Measurements from ENCODE around the gene SLC25A15.

Gene SLC25A15

GRCh38 chr13:40789275-40790153 is at the start of gene SLC25A15:
Gene SLC25A15, plus strand, starts transcription at chr13:40789611. Its CDS starts 3,616 bp downstream, at chr13:40793227.
- H3K9ac ChIP-seq (ENCODE audit: low read length), result peak within 1 kb of the TSS; percentile 89
- peak within 1 kb of the TSS; percentile 87 for H3K4me2 ChIP-seq (ENCODE audit: low read length)
- no peaks in the 10 kb centered on the region for H3K27me3 ChIP-seq (ENCODE audit: low read depth, low read length)
- H3K36me3 ChIP-seq (replicated peaks; ENCODE audit: low read depth, low read length), result peaks cover 3% of the 10 kb centered on the region
- no peaks in the 10 kb centered on the region for H3K9me3 ChIP-seq (ENCODE audit: insufficient read depth, low read length)
- H3K4me1 ChIP-seq (ENCODE audit: low read length), result 0 out of 2 replicates have a peak, but pooled peaks cover 4% of the 10 kb centered on the region
- peak within 1 kb of the TSS; percentile 61 for H2AFZ ChIP-seq (ENCODE audit: low read depth, low read length)
- peak within 1 kb of the TSS; percentile 30; the same call in 1 of the 2 replicates for H3K27ac ChIP-seq (ENCODE audit: low read length)
- no peaks in the 10 kb centered on the region for H4K20me1 ChIP-seq (ENCODE audit: insufficient read depth, low read length)
- no peak for TF ChIP-seq EZH2phosphoT487 (IDR thresholded peaks at IDR 0.05; ENCODE audit: low read depth)
- TF ChIP-seq CTCF (IDR thresholded peaks at IDR 0.05; ENCODE audit: low read depth, low read length), result peak; percentile 35
- H3K79me2 ChIP-seq (ENCODE audit: low read length), result peaks cover 3% of the 10 kb centered on the region; the same call in 1 of the 2 replicates
- H3K4me3 ChIP-seq (ENCODE audit: low read length), result peak within 1 kb of the TSS; percentile 86

GRCh38 chr13:40749327-40749726 is 40.1 kb upstream of the SLC25A15 start:
- no peaks in the 10 kb centered on the region for H3K9me3 ChIP-seq (ENCODE audit: insufficient read depth, low read length)
- H3K79me2 ChIP-seq (ENCODE audit: low read length), result no peaks in the 10 kb centered on the region
- no peaks in the 10 kb centered on the region for H4K20me1 ChIP-seq (ENCODE audit: insufficient read depth, low read length)
- H3K9ac ChIP-seq (ENCODE audit: low read length), result no peak overlapping the region
- no peak overlapping the region for H3K4me2 ChIP-seq (ENCODE audit: low read length)
- no peaks in the 10 kb centered on the region for H3K27me3 ChIP-seq (ENCODE audit: low read depth, low read length)
- H3K4me3 ChIP-seq (ENCODE audit: low read length), result no peak overlapping the region
- H3K27ac ChIP-seq (ENCODE audit: low read length), result no peak overlapping the region
- H2AFZ ChIP-seq (ENCODE audit: low read depth, low read length), result no peak overlapping the region
- H3K4me1 ChIP-seq (ENCODE audit: low read length), result no peaks in the 10 kb centered on the region
- peaks cover 25% of the 10 kb centered on the region for H3K36me3 ChIP-seq (replicated peaks; ENCODE audit: low read depth, low read length)
- TF ChIP-seq EZH2phosphoT487 (IDR thresholded peaks at IDR 0.05; ENCODE audit: low read depth) (no peak), CTCF (IDR thresholded peaks at IDR 0.05; ENCODE audit: low read depth, low read length) (peak; percentile 5; the same call in 1 of the 2 replicates)

- H3K4me2 ChIP-seq (ENCODE audit: low read length), result peak overlapping the region; percentile 75
- no peak for TF ChIP-seq CTCF (IDR thresholded peaks at IDR 0.05; ENCODE audit: low read depth, low read length)
- no peak for TF ChIP-seq EZH2phosphoT487 (IDR thresholded peaks at IDR 0.05; ENCODE audit: low read depth)
- no peaks in the 10 kb centered on the region for H3K27me3 ChIP-seq (ENCODE audit: low read depth, low read length)
- no peaks in the 10 kb centered on the region for H3K79me2 ChIP-seq (ENCODE audit: low read length)
- H4K20me1 ChIP-seq (ENCODE audit: insufficient read depth, low read length), result no peaks in the 10 kb centered on the region
- peaks cover 26% of the 10 kb centered on the region for H3K4me1 ChIP-seq (ENCODE audit: low read length)
- H3K36me3 ChIP-seq (replicated peaks; ENCODE audit: low read depth, low read length), result peaks cover 32% of the 10 kb centered on the region
- peak overlapping the region; percentile 20; the same call in 1 of the 2 replicates for H3K4me3 ChIP-seq (ENCODE audit: low read length)
- H2AFZ ChIP-seq (ENCODE audit: low read depth, low read length), result no peak overlapping the region
- peak overlapping the region; percentile 21; the same call in 1 of the 2 replicates for H3K9ac ChIP-seq (ENCODE audit: low read length)
- no peaks in the 10 kb centered on the region for H3K9me3 ChIP-seq (ENCODE audit: insufficient read depth, low read length)
- peak overlapping the region; percentile 87 for H3K27ac ChIP-seq (ENCODE audit: low read length)
Measured at GRCh38 chr13:40755082-40755700, 34.2 kb upstream of the SLC25A15 start.

GRCh38 chr13:40756042-40756441 is 33.4 kb upstream of the SLC25A15 start:
- peak overlapping the region; percentile 75 for H3K4me2 ChIP-seq (ENCODE audit: low read length)
- H3K4me3 ChIP-seq (ENCODE audit: low read length), result peak overlapping the region; percentile 46
- no peaks in the 10 kb centered on the region for H3K9me3 ChIP-seq (ENCODE audit: insufficient read depth, low read length)
- peaks cover 34% of the 10 kb centered on the region for H3K36me3 ChIP-seq (replicated peaks; ENCODE audit: low read depth, low read length)
- peak overlapping the region; percentile 87 for H3K27ac ChIP-seq (ENCODE audit: low read length)
- H4K20me1 ChIP-seq (ENCODE audit: insufficient read depth, low read length), result no peaks in the 10 kb centered on the region
- peak overlapping the region; percentile 40 for H3K9ac ChIP-seq (ENCODE audit: low read length)
- H3K79me2 ChIP-seq (ENCODE audit: low read length), result no peaks in the 10 kb centered on the region
- no peak for TF ChIP-seq EZH2phosphoT487 (IDR thresholded peaks at IDR 0.05; ENCODE audit: low read depth)
- no peak for TF ChIP-seq CTCF (IDR thresholded peaks at IDR 0.05; ENCODE audit: low read depth, low read length)
- H3K27me3 ChIP-seq (ENCODE audit: low read depth, low read length), result no peaks in the 10 kb centered on the region
- H3K4me1 ChIP-seq (ENCODE audit: low read length), result peaks cover 26% of the 10 kb centered on the region
- no peak overlapping the region for H2AFZ ChIP-seq (ENCODE audit: low read depth, low read length)

All from OCI-LY3 (cell line).